SK-N-SH (cell line): Measurements from ENCODE around the gene TMEM35B.

Experiments used
- CTCF ChIP-seq: fragments of 200-600 bp; sonication (generic); IDR thresholded peaks from 2 replicates; pipeline ENCODE4 v1.6.1; 2017; ENCODE audit warnings: antibody characterized with exemption, mild to moderate bottlenecking, moderate library complexity
- EP300 ChIP-seq, 2 experiments: IDR thresholded peaks; 2 replicates each; pipeline versions ENCODE4 v1.4.0 to v1.6.1; 2012; ENCODE audit warnings: borderline replicate concordance in 1 of 2, low read depth in 1 of 2, low read length in 1 of 2
- EZH2phosphoT487 ChIP-seq: fragments of 200-600 bp; sonication (generic); IDR thresholded peaks from 2 replicates; pipeline ENCODE4 v1.6.1; 2017; ENCODE audit warnings: low read depth, mixed run types, mild to moderate bottlenecking, antibody characterized with exemption, moderate library complexity, borderline replicate concordance
- FOSL2 ChIP-seq: IDR thresholded peaks from 2 replicates; pipeline ENCODE4 v1.4.0; 2012; ENCODE audit warnings: low read depth, mild to moderate bottlenecking, moderate library complexity, borderline replicate concordance
- FOXM1 ChIP-seq: IDR thresholded peaks from 2 replicates; pipeline ENCODE4 v1.4.0; 2012; ENCODE audit warnings: low read depth, mild to moderate bottlenecking
- NFIC ChIP-seq: IDR thresholded peaks from 2 replicates; pipeline ENCODE4 v1.4.0; 2012; ENCODE audit warnings: borderline replicate concordance
- POLR2AphosphoS5 ChIP-seq: IDR thresholded peaks from 2 replicates; pipeline ENCODE4 v1.6.1; 2012; ENCODE audit warnings: low read depth, low read length
- SMC3 ChIP-seq: IDR thresholded peaks from 2 replicates; pipeline ENCODE4 v1.6.1; 2012; ENCODE audit warnings: low read depth, low read length, improper control_type of control experiment
- TEAD4 ChIP-seq: IDR thresholded peaks from 2 replicates; pipeline ENCODE4 v1.4.0; 2012; ENCODE audit warnings: mild to moderate bottlenecking, borderline replicate concordance; ENCODE audit not compliant: insufficient read depth
- USF2 ChIP-seq: fragments of 150-350 bp; IDR thresholded peaks from 2 replicates; pipeline ENCODE4 v1.6.1; 2017; ENCODE audit warnings: antibody characterized with exemption, low read length, low read depth, borderline replicate concordance
- ZBTB33 ChIP-seq: IDR thresholded peaks from 2 replicates; pipeline ENCODE4 v1.4.0; 2012; ENCODE audit warnings: low read depth, borderline replicate concordance

- TF ChIP-seq CTCF (no peak), POLR2AphosphoS5 (no peak), SMC3 (no peak), ZBTB33 (no peak), USF2 (no peak), TEAD4 (no peak), FOSL2 (no peak), FOXM1 (no peak), EP300 (IDR thresholded peaks at IDR 0.05; ENCODE audit: borderline replicate concordance in 1 of 2, low read depth in 1 of 2, low read length in 1 of 2) (no peak), NFIC (no peak), EZH2phosphoT487 (no peak)
Measured at GRCh38 chr1:34987018-34987417, 1.9 kb upstream of the TMEM35B start.
